Psoas muscle (tissue), 8 donors: ENCODE results near the gene RNF14. TPM values are rescaled to one million over a fixed set of nuclear protein-coding genes. Genes with fewer than 3 reads are reported as not detected.
A peak's percentile ranks its signal among the peaks of the same experiment; 100 is the strongest.

Source experiments
- ATAC-seq, 4 donors: fragments of 200-7000 bp; cut with Tn5 transposase; one replicate each; pipeline ENCODE4 v1.9.1; 2020; ENCODE audit warnings: moderate library complexity in 3 of 4, mild to moderate bottlenecking in 2 of 4
- DNase-seq, 2 donors: peaks; one replicate each; pipeline ENCODE4 v3.0.0-alpha.2; 2020
- H3K27ac ChIP-seq: fragments of 200-600 bp; one replicate; pipeline ENCODE4 v1.8.0; 2022
- H3K27me3 ChIP-seq, 3 donors: fragments of 200-600 bp in 1 of 3; one replicate each; pipeline versions ENCODE4 v1.6.1 to v1.8.0; 2013 to 2022; ENCODE audit warnings: low read length in 2 of 3, mild to moderate bottlenecking in 2 of 3, moderate library complexity in 1 of 3; ENCODE audit not compliant: insufficient read depth in 3 of 3
- H3K36me3 ChIP-seq, 2 donors: fragments of 200-600 bp in 1 of 2; one replicate each; pipeline versions ENCODE4 v1.6.1 to v1.8.0; 2013 to 2022; ENCODE audit warnings: low read depth in 1 of 2, mild to moderate bottlenecking in 1 of 2, moderate library complexity in 1 of 2; ENCODE audit not compliant: insufficient read depth in 1 of 2
- H3K4me1 ChIP-seq: fragments of 200-600 bp; one replicate; pipeline ENCODE4 v1.8.0; 2022
- H3K4me3 ChIP-seq: fragments of 200-600 bp; one replicate; pipeline ENCODE4 v1.8.0; 2022; ENCODE audit warnings: mild to moderate bottlenecking
- H3K9me3 ChIP-seq: fragments of 200-600 bp; one replicate; pipeline ENCODE4 v1.8.0; 2022
- CTCF ChIP-seq: fragments of 200-600 bp; IDR thresholded peaks from one replicate; pipeline ENCODE4 v1.8.0; 2022; ENCODE audit warnings: antibody characterized with exemption
- WGBS, 3 donors: extraction: QIAGEN DNeasy Blood & Tissue Kit; methylation state at CpG; one replicate each; pipeline versions ENCODE4 v1.1.6 to v1.1.7; 2013; 5-methylcytosine and 5-hydroxymethylcytosine counted together
- intact Hi-C, 2 donors: fragments of 100-400 bp; cut with DNase I; formaldehyde crosslinking; loops; one replicate each; pipeline versions ENCODE4 v1.11.0 to v1.14.2; 2022
- polyA plus RNA-seq, 3 donors: library from polyadenylated mRNA; stranded (reverse); fragments of 200-250 nt; gene quantifications; one replicate each; pipeline ENCODE4 v1.2.3, GENCODE V29; 2013
- total RNA-seq, 4 donors: library from RNA; stranded (reverse); fragmentation: NEBNext Ultra II Directional in 2 of 4; extraction: Animal tissue kit (Norgen Biotek cat#: 25700) in 2 of 4; gene quantifications; one replicate each; pipeline versions ENCODE4 v1.2.1 to v1.2.4, GENCODE V29; 2021 to 2023
- donor health status: healthy with polysubstance abuse.
- donor health status: DM: no; HTN: no; CAD: no; lungs with moderate emphysema.
- donor health status: Bipolar disorder and iron deficiency.
- donor health status: healthy.
- donor health status: DM: yes; HTN: yes; CAD: no.
- donor health status: DM: no; HTN: no; CAD: no.
- donor health status: DM: no; HTN: no; CAD: no.
- donor health status: DM: yes; HTN: yes; CAD: no.

Gene RNF14
- total and polyA plus RNA-seq, 7 donors: 44.1 to 137 (median 77.9) TPM

GRCh38 chr5:142023836-142024235 lies 54.9 kb downstream of the RNF14 start:
- H3K27me3 ChIP-seq: no peaks in the 10 kb centered on the region
- DNase-seq: no peak
- intact Hi-C loops: no loop called here
- no peak for ATAC-seq
- TF ChIP-seq CTCF: no peak
- peak overlapping the region; percentile 69 for H3K4me3 ChIP-seq
- H3K27ac ChIP-seq: no peak overlapping the region
- WGBS, 3 donors: 87 to 90% (median 88%) methylated on average over 6 of the region's 6 CpGs
- no peaks in the 10 kb centered on the region for H3K9me3 ChIP-seq
- peaks cover 7% of the 10 kb centered on the region for H3K4me1 ChIP-seq
- H3K36me3 ChIP-seq: no peaks in the 10 kb centered on the region

- peak overlapping the region; percentile 69 for H3K4me3 ChIP-seq
- peak; percentile 98 to 100 (median 99) for ATAC-seq
- peak overlapping the region; percentile 87 for H3K27ac ChIP-seq
- H3K9me3 ChIP-seq: no peaks in the 10 kb centered on the region
- WGBS, 3 donors: 0 to 1% (median 0%) methylated on average over 26 of the region's 26 CpGs
- H3K36me3 ChIP-seq: no peaks in the 10 kb centered on the region
- intact Hi-C loops: loop anchor here in 1 of 2 donors (5.0 kb wide), 1 partner anchor 37 kb away; no protein-coding TSS in a partner anchor
- no peaks in the 10 kb centered on the region for H3K27me3 ChIP-seq
- TF ChIP-seq CTCF: no peak
- H3K4me1 ChIP-seq: peaks cover 7% of the 10 kb centered on the region
- DNase-seq: peak; percentile 87 to 92
Observed at GRCh38 chr5:142024771-142025304, 55.9 kb downstream of the RNF14 start.

GRCh38 chr5:142025637-142026036 lies 56.7 kb downstream of the RNF14 start:
- Histone ChIP-seq H3K9me3 (no peaks in the 10 kb centered on the region), H3K4me1 (peaks cover 7% of the 10 kb centered on the region), H3K27me3 (no peaks in the 10 kb centered on the region), H3K36me3 (no peaks in the 10 kb centered on the region), H3K27ac (no peak overlapping the region), H3K4me3 (peak overlapping the region; percentile 69)
- intact Hi-C loops: loop anchor here in 1 of 2 donors (5.0 kb wide), 1 partner anchor 37 kb away; no protein-coding TSS in a partner anchor
- DNase-seq (no peak), ATAC-seq (no peak)
- no peak for TF ChIP-seq CTCF
- WGBS, 3 donors: 75 to 85% (median 85%) methylated on average over 7 to 8 of the region's 8 CpGs

GRCh38 chr5:142032150-142032549 lies 63.2 kb downstream of the RNF14 start:
- H3K4me1 ChIP-seq: no peaks in the 10 kb centered on the region
- H3K4me3 ChIP-seq: no peak overlapping the region
- ATAC-seq (no peak), DNase-seq (no peak)
- intact Hi-C loops: no loop called here
- TF ChIP-seq CTCF: no peak
- H3K9me3 ChIP-seq: no peaks in the 10 kb centered on the region
- H3K27me3 ChIP-seq: no peaks in the 10 kb centered on the region
- no peaks in the 10 kb centered on the region for H3K36me3 ChIP-seq
- no peak overlapping the region for H3K27ac ChIP-seq
- 92 to 97% (median 96%) methylated on average over 2 of the region's 2 CpGs for WGBS, 3 donors
